GM19463 (cell line): Measurements from ENCODE around the gene ICAM5.
"Not testable (repeated sequence)": the region's sequence is repeated elsewhere in the genome, so short reads cannot be mapped to it uniquely, and the experiment has no call there.

ENCODE experiments used
- ATAC-seq: cut with Tn5 transposase; IDR thresholded peaks from one replicate; pipeline ENCODE4 v1.9.1; 2021; ENCODE audit warnings: mild to moderate bottlenecking, moderate library complexity; ENCODE audit not compliant: unreplicated experiment

ICAM5 gene

DNA sequence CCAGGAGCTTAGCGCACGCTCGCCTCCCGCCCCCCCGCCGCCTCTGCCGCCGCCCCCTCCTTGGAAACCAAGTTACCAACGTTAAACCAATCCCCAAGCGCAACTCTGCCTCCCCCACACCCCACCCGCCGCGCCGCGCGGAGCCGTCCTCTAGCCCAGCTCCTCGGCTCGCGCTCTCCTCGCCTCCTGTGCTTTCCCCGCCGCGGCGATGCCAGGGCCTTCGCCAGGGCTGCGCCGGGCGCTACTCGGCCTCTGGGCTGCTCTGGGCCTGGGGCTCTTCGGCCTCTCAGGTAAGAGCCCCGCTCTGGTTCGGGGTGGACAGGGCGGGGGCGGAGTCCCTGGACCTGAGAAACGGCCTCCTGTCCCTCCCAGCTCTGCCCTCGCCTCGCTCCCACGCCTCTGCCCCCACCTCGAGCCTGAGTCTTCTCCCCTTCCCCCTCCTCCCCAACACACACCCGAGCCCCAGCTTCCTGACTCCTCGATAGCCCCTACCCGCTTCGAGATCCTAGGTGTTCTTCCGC, at the start of gene ICAM5:
TSS of gene ICAM5 (plus strand) at position 117 of the 521 bp plus-strand sequence. CDS start at position 209, 92 bp downstream.
- no peak for ATAC-seq

- not testable (repeated sequence) for ATAC-seq
Measured at GRCh38 chr19:10241826-10242449, 47.8 kb upstream of the ICAM5 start.

DNA sequence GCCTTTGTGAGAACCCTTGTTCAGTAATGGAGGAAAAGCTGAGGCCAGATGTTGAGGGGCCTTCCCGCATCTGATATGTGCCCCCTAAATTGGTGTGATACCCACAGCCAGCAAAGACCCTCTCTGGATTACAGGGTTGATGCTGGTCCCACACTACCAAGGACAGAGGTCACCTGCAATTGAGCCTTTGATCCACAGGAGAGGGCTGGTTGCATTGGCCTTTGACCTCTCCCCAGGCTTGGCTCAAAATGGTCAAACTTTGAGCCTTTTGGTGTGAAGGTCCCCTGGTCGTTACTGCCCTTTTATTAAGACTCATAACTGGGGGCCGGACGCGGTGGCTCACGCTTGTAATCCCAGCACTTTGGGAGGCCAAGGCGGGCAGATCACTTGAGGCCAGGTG, 46.1 kb upstream of the ICAM5 start:
- no peak for ATAC-seq

DNA sequence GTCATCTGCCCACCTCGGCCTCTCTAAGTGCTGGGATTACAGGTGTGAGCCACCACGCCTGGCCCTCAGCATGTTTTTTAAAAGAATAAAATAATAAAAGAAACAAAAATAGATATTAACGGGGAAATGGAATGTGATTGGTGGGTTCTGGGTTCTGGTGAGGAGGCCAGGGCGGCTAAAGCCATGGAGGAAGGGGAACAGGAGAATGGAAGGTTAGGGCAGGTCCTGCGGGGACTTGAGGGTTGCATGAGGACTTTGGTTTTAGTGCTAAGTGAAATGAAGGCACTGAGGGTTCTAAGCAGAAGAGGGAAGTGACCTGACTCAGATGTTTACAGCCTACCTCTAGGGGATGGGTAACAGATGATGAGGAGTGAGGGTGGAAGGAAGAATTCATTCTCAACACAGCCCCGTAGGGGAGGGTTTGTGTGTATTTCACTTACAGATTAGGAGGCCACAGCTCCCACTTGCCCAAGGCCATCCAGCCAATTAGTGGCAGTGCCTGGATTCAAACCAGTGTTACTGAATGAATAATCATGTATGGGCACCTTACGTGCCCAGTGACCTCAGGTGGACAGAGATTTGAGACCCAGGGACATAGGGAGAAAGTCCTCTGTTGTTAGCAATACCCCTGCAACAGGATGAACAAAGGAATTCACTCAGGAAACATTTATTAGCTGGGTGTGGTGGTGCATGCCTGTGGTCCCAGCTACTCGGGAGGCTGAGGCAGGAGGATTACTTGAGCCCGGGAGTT, 44.4 kb upstream of the ICAM5 start:
- ATAC-seq: no peak

DNA sequence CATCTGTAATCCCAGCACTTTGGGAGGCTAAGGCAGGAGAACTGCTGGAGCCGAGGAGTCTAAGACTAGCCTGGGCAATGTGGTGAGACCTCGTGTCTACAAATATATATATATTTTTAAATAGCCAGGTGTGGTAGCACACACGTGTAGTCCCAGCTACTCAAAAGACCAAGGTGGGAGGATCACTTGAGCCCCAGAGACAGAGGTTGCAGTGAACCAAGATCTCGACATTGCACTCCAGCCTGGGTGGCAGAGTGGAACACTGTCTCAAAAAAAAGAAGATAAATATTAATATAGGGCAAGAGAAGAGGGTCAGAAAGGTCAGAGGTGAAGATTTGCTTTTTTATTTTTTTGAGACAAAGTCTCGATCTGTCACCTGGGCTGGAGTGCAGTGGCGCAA, 43.2 kb upstream of the ICAM5 start:
- no peak for ATAC-seq

GRCh38 chr19:10251792-10252694, 37.7 kb upstream of the ICAM5 start, which contains the start of gene MRPL4:
TSS of gene MRPL4 (plus strand) at chr19:10252214. CDS start at chr19:10252254, 40 bp downstream.
- ATAC-seq: peak; percentile 86

DNA sequence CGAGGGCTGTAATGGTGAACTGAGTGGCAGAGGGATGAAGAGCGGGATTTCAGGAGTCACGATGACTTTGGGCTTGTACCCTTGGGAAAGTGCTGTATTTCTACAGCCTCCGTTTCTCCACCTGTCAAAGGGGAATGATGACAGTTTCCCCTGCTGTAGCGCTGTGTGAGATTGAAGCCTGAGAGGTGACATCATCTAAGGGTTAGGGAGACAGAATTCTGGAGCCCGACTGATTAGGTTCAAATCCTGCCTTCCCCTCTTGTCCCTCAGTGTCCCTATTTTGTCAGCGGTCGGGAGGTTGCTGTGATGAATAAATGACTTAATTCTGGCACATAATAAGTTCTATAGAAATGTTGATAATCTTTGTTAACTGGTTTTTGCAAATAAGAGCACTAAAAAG, 37.0 kb upstream of the ICAM5 start:
- no peak for ATAC-seq

DNA sequence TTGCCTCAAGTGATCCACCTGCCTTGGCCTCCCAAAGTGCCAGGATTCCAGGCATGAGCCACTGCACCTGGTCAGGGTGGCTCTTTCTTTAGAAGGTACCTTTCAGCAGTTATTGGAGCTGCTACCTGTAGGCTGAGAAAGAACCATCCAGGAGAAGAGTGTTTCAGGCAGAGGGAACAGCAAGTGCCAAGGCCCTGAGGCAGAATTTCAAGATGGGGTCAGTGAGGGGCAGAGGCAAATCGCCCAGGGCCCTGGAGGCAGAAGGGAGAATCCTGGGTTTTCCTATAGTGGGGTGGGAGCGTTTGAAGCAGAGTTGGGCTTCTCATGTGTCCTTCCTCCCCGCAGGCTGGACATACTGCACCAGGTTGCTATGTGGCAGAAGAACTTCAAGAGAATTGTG, 35.5 kb upstream of the ICAM5 start:
- no peak for ATAC-seq

- ATAC-seq: no peak
Measured at GRCh38 chr19:10255358-10255757, 34.4 kb upstream of the ICAM5 start.

DNA sequence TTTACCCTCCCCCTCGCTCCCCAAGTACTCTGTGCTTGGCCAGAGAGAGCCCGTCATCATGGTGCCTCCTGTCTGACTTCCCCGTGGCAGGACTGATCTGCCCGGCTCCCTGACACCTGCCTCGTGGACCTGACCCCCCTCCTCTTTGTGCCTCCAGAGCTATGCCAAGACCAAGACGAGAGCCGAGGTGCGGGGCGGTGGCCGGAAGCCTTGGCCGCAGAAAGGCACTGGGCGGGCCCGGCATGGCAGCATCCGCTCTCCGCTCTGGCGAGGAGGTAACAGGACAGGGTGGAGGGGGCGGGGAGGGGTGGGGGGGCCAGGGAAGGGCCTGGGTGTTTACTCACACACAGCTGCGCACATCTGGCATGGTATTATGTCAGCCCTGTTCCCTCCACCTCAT, 33.2 kb upstream of the ICAM5 start:
- ATAC-seq: no peak

DNA sequence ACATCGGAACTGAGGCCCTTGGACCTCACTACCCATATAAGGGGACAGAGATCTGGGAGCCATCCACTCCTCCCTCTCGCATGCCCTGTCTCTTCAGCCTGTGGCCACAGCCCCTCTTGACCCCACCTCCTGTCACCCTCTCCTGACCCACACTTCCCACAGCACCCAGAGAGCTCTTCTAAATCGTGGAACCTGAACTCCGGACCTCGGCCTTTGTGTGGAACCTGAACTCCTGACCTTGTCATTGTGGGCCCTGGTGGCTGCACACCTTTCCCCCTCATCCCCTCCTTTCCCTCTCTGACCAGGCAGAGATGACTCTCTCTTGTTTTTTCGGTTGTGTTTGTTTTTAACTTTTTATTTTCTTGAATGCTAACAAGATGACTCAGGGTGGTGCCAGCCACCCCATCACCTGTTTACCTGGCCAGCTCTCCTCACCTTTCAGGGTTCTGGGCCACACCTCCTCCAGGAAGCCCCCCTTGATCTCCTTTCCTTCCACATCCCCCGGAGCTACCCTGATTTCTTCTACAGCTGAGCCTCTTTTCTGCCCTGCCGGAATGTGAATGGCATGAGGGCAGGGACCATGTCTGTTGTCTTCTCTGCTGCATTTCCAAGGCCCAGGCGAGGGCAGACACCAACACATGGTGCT, 32.7 kb upstream of the ICAM5 start:
- ATAC-seq: no peak

- no peak for ATAC-seq
Measured at GRCh38 chr19:10258080-10258710, 31.6 kb upstream of the ICAM5 start.

- no peak for ATAC-seq
Measured at GRCh38 chr19:10259162-10259905, 30.4 kb upstream of the ICAM5 start.

- no peak for ATAC-seq
Measured at GRCh38 chr19:10260141-10260584, 29.6 kb upstream of the ICAM5 start.

- ATAC-seq: no peak
Measured at GRCh38 chr19:10262771-10263170, 27.0 kb upstream of the ICAM5 start.

GRCh38 chr19:10266706-10267105, 23.0 kb upstream of the ICAM5 start:
- no peak for ATAC-seq

GRCh38 chr19:10268071-10268470, 21.7 kb upstream of the ICAM5 start:
- no peak for ATAC-seq

DNA sequence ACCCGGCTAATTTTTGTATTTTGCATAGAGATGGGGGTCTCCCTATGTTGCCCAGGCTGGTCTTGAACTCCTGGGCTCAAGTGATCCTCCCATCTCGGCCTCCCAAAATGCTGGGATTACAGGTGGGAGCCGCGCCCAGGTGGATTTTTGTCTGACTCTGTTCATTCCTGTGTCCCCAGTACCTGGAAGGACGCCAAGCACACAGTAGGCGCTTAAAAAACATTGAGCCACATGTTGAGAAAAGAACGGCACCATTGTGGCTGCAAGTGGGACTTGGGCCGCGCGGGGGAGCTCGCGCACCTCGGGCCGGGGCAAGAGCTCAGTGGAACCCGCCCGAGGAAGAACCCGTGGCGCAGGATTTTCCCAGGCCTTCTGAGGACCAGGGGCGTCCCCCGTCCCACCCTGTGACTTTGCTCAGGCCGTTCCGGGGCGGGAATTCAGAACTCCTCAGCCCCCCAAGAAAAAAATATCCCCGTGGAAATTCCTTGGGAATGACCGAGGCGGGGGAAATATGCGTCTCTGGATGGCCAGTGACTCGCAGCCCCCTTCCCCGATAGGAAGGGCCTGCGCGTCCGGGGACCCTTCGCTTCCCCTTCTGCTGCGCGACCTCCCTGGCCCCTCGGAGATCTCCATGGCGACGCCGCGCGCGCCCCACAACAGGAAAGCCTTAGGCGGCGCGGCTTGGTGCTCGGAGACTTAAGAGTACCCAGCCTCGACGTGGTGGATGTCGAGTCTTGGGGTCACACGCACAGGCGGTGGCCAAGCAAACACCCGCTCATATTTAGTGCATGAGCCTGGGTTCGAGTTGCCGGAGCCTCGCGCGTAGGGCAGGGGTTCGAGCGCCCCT, 20.2 kb upstream of the ICAM5 start:
- no peak for ATAC-seq
